ENCODE data around the gene RPRD1B. TPM values are rescaled to one million over a fixed set of nuclear protein-coding genes. Genes with fewer than 3 reads are reported as not detected.

The RPRD1B gene
- total and polyA plus RNA-seq, 2 donors (not counting 3 experiments of a cell fraction or from before 2014, with no cell fraction given) = 13.0 to 29.3 TPM

- ChIA-PET CTCF (interaction anchor here (0.7 to 8.4 kb wide), 15 partner anchors 10 to 94 kb away, joined by 3 to 104 read pairs (median 5); no protein-coding TSS in a partner anchor), POLR2A (interaction anchor here (1.2 kb wide), 1 partner anchor 54 kb away, joined by 3 read pairs; no protein-coding TSS in a partner anchor)
- BruUV-seq (replicated peaks) = no TSS peak
- peak overlapping the region; percentile 60 for H3K27ac ChIP-seq (ENCODE audit: insufficient read depth, low read depth, low read length)
- no peak overlapping the region for H2AFZ ChIP-seq (ENCODE audit: low read depth, low read length)
- dilution Hi-C loops (cut with MboI; ENCODE audit: extremely low pct_ligation_motif_present, low sequenced_read_pairs) (no loop called here), intact Hi-C loops (cut with micrococcal nuclease) (loop anchor here (1.0 to 2.0 kb wide), 3 partner anchors 17 to 54 kb away; no protein-coding TSS in a partner anchor)
- H3K9me3 ChIP-seq (replicated peaks; ENCODE audit: control insufficient read depth, insufficient read depth, low read length) = no peaks in the 10 kb centered on the region
- H3K4me1 ChIP-seq (ENCODE audit: control insufficient read depth, extremely low read depth, insufficient read depth, low read length) = peaks cover 52% of the 10 kb centered on the region
- TF ChIP-seq POLR2A (IDR thresholded peaks at IDR 0.05; ENCODE audit: low read depth, low read length) (peak; percentile 40), GATA2 (IDR thresholded peaks at IDR 0.05; ENCODE audit: insufficient read depth, insufficient read length, low read depth, low read length) (peak; percentile 61), POLR2AphosphoS5 (IDR thresholded peaks at IDR 0.05; ENCODE audit: insufficient read depth, low read depth, low read length) (peak; percentile 76), MAX (IDR thresholded peaks at IDR 0.05; ENCODE audit: insufficient read depth, insufficient read length) (peak; percentile 17), JUN (IDR thresholded peaks at IDR 0.05; ENCODE audit: borderline replicate concordance, insufficient read depth, insufficient read length, low read depth) (peak; percentile 71), CTCF (IDR thresholded peaks at IDR 0.05; ENCODE audit: extremely low read depth in 1 of 2, insufficient read depth in 1 of 2, low read depth in 1 of 2, low read length in 2 of 2) (no peak), FOS (IDR thresholded peaks at IDR 0.05; ENCODE audit: borderline replicate concordance, insufficient read depth, low read length) (peak; percentile 87), MYC (IDR thresholded peaks at IDR 0.05; ENCODE audit: low read depth, low read length) (no peak), EZH2 (IDR thresholded peaks at IDR 0.05; ENCODE audit: borderline replicate concordance, low read depth, low read length, severe bottlenecking) (no peak)
- H3K4me2 ChIP-seq (ENCODE audit: insufficient read depth, low read length) = peak overlapping the region; percentile 12
- no peaks in the 10 kb centered on the region for H3K27me3 ChIP-seq (ENCODE audit: control insufficient read depth in 2 of 2, insufficient read depth in 2 of 2, low read length in 2 of 2)
- H3K9ac ChIP-seq (replicated peaks; ENCODE audit: extremely low read depth, insufficient read depth, low read length) = peak overlapping the region; percentile 37
- no peaks in the 10 kb centered on the region for H4K20me1 ChIP-seq (replicated peaks; ENCODE audit: control insufficient read depth, extremely low read depth, insufficient read depth, low read length)
- no peaks in the 10 kb centered on the region for H3K79me2 ChIP-seq (ENCODE audit: control insufficient read depth, insufficient read depth, low read length)
- H3K9me1 ChIP-seq (replicated peaks; ENCODE audit: control insufficient read depth, extremely low read depth, insufficient read depth, low read length) = no peaks in the 10 kb centered on the region
- no peak overlapping the region for H3K4me3 ChIP-seq (replicated peaks in 1 of 3; ENCODE audit: insufficient read depth in 1 of 3, low read depth in 1 of 3, low read length in 3 of 3)
- DNase-seq (ENCODE audit: low read depth, low spot score) (peak; percentile 96), FAIRE-seq (peak; percentile 99)
- peaks cover 17 to 29% of the 10 kb centered on the region in 2 experiments for H3K36me3 ChIP-seq (ENCODE audit: control insufficient read depth in 2 of 2, extremely low read depth in 1 of 2, insufficient read depth in 2 of 2, low read length in 2 of 2)
Measured at GRCh38 chr20:38126932-38127621, 93.5 kb downstream of the RPRD1B start.
